Measurements from ENCODE around the gene SLC2A8. TPM values are rescaled to one million over a fixed set of nuclear protein-coding genes. Genes with fewer than 3 reads are reported as not detected.

The SLC2A8 gene
- total RNA-seq, result 10 to 100 TPM; 62.7 to 68.6 TPM
- polyA plus RNA-seq (ENCODE audit: insufficient read depth, low read depth, low replicate concordance), result 128 TPM
- long read RNA-seq, donor 1, partial matches to known transcripts, result 0 of 3 reads
- long read RNA-seq, donor 1, other reads (novel, unspliced or antisense), result 0 of 3 reads
- long read RNA-seq, donor 2, partial matches to known transcripts, result 0 of 4 reads
- long read RNA-seq, donor 2, other reads (novel, unspliced or antisense), result 0 of 4 reads

GRCh38 chr9:127396808-127397645 is at the start of gene SLC2A8:
SLC2A8 (plus strand) TSS chr9:127397169; CDS start chr9:127397231, 62 bp downstream.
- Histone ChIP-seq H3K36me3 (ENCODE audit: low read depth, missing control alignments) (no peaks in the 10 kb centered on the region), H3K4me3 (peak within 1 kb of the TSS; percentile 84 to 90), H3K27ac (peak within 1 kb of the TSS; percentile 51 to 90), H3K27me3 (no peaks in the 10 kb centered on the region), H3K9me3 (no peaks in the 10 kb centered on the region), H3K4me1 (peaks cover 10% of the 10 kb centered on the region)
- WGBS, 2 donors, result 0 to 1% methylated on average over 44 to 86 of the region's 87 CpGs
- peak; percentile 99 for DNase-seq
- intact Hi-C loops (cut with DNase I; ENCODE audit: low total_unique reads), result no loop called here
- no peak for TF ChIP-seq POLR2A (IDR thresholded peaks at IDR 0.05)
- peak in 2 of 3 experiments; percentile 11 to 25 for TF ChIP-seq CTCF (IDR thresholded peaks at IDR 0.05)

DNA sequence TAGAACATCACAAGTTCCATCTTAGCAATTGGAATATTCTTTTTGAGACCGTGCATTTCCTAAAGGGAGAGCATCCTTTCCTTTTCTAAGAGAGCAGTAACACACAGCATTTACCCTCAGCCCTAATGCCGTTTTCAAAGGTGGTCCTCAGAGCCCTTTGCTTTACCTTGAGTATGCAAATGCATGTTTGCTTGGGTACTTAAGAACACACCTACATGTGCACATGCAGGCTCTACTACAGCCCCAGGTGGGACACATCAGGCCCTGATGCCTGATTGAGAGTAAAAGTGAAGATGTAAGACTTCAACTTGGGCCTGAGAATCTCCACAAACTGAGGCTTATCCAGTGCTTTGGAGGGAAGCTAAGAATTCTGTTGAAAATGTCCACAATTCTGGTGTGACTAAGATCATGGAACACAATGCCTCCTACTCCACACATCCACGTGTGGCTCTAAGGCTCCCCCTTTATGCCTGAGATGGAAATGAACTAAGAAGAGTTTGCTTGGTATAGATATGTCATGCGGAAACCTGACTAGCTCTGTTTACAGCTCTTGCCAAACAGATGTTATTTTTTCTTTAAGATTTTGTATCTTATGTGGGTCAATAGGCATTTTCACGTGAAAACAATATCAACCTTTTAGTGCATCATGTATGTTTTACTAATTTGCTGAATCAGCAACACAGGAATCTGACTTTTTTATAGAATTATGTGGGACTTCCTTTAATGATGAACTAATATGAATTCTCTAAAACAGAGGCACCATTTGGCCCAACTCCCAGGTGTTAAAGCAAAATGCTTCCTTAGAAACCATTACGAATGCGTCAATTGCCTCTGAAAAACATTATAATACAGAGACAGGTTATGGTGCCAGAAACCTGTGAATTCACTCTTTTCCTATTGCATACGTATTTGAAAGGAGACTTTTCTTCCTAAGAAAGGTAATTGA is 48.9 kb upstream of the SLC2A8 start:
- Histone ChIP-seq H3K36me3 (ENCODE audit: low read depth, missing control alignments) (no peaks in the 10 kb centered on the region), H3K9me3 (no peaks in the 10 kb centered on the region), H3K4me1 (no peaks in the 10 kb centered on the region), H3K27ac (no peak overlapping the region), H3K27me3 (no peaks in the 10 kb centered on the region), H3K4me3 (no peak overlapping the region)
- 78 to 86% methylated on average over 8 of the region's 8 CpGs for WGBS, 2 donors
- TF ChIP-seq CTCF (IDR thresholded peaks at IDR 0.05) (peak in 1 of 3 experiments; percentile 28), POLR2A (IDR thresholded peaks at IDR 0.05) (no peak)
- intact Hi-C loops (cut with DNase I; ENCODE audit: low total_unique reads), result no loop called here
- DNase-seq, result no peak

- Histone ChIP-seq H3K4me3 (no peak overlapping the region), H3K27ac (no peak overlapping the region), H3K36me3 (ENCODE audit: low read depth, missing control alignments) (no peaks in the 10 kb centered on the region), H3K9me3 (no peaks in the 10 kb centered on the region), H3K4me1 (no peaks in the 10 kb centered on the region), H3K27me3 (no peaks in the 10 kb centered on the region)
- intact Hi-C loops (cut with DNase I; ENCODE audit: low total_unique reads), result no loop called here
- 92 to 96% methylated on average over 12 of the region's 12 CpGs for WGBS, 2 donors
- no peak for DNase-seq
- TF ChIP-seq CTCF (IDR thresholded peaks at IDR 0.05) (no peak), POLR2A (IDR thresholded peaks at IDR 0.05) (no peak)
Measured at GRCh38 chr9:127349483-127350113, 47.4 kb upstream of the SLC2A8 start.
